Large intestine (tissue), 12 donors: Measurements from ENCODE around the gene MYH16. TPM values are rescaled to one million over a fixed set of nuclear protein-coding genes. Genes with fewer than 3 reads are reported as not detected.
"Not testable (repeated sequence)": the region's sequence is repeated elsewhere in the genome, so short reads cannot be mapped to it uniquely, and the experiment has no call there.

Source experiments
- DNase-seq, 2 donors: peaks; one replicate each; pipeline versions ENCODE4 v3.0.0 to v3.0.0-alpha.2; 2013
- H3K27ac ChIP-seq: one replicate; pipeline ENCODE4 v1.5.1; 2013; ENCODE audit warnings: low read length
- H3K27me3 ChIP-seq: 2 replicates; pipeline ENCODE4 v1.6.1; 2013; ENCODE audit warnings: low read length; ENCODE audit not compliant: control insufficient read depth, insufficient read depth
- H3K36me3 ChIP-seq: 2 replicates; pipeline ENCODE4 v1.6.1; 2013; ENCODE audit warnings: low read length; ENCODE audit not compliant: control insufficient read depth, insufficient read depth
- H3K4me1 ChIP-seq: one replicate; pipeline ENCODE4 v1.6.1; 2013; ENCODE audit warnings: low read length; ENCODE audit not compliant: control insufficient read depth, insufficient read depth
- H3K4me3 ChIP-seq: one replicate; pipeline ENCODE4 v1.5.1; 2013; ENCODE audit warnings: low read length
- H3K9me3 ChIP-seq: one replicate; pipeline ENCODE4 v1.6.1; 2013; ENCODE audit warnings: mild to moderate bottlenecking, low read depth, low read length, moderate library complexity; ENCODE audit not compliant: control insufficient read depth
- WGBS: methylation state at CpG from one replicate; pipeline ENCODE4 v1.1.5; 2013; ENCODE audit warnings: low lambda C conversion rate; ENCODE audit not compliant: insufficient coverage; 5-methylcytosine and 5-hydroxymethylcytosine counted together
- long read RNA-seq, 11 donors: transcript quantifications; one replicate each; lab custom pipeline, GENCODE V29; 2026
- polyA plus RNA-seq: library from polyadenylated mRNA; unstranded; fragments of 120-200 nt; gene quantifications from one replicate; pipeline ENCODE4 v1.2.1, GENCODE V29; 2013

MYH16 gene
- 0.01 TPM for polyA plus RNA-seq
- long read RNA-seq, donor 1, result 0 reads
- long read RNA-seq, donor 2, result 0 reads
- long read RNA-seq, donor 3, result 0 reads
- long read RNA-seq, donor 4, result 0 reads
- long read RNA-seq, donor 5, result 0 reads
- long read RNA-seq, donor 6, result 0 reads
- long read RNA-seq, donor 7, result 0 reads
- long read RNA-seq, donor 8, result 0 reads
- long read RNA-seq, donor 9, result 0 reads
- long read RNA-seq, donor 10, result 0 reads
- long read RNA-seq, donor 11, result 0 reads

GRCh38 chr7:99272476-99273045 is at the start of gene MYH16:
TSS of gene MYH16 (plus strand) at chr7:99272839.
- Histone ChIP-seq H3K27me3 (no peaks in the 10 kb centered on the region), H3K4me1 (peaks cover 5% of the 10 kb centered on the region), H3K36me3 (no peaks in the 10 kb centered on the region), H3K9me3 (no peaks in the 10 kb centered on the region), H3K27ac (no peak within 1 kb of the TSS), H3K4me3 (no peak within 1 kb of the TSS)
- no CpG with 5 or more reads among the region's 2 CpGs for WGBS
- DNase-seq, result no peak

- 100% methylated on average over 1 of the region's 15 CpGs for WGBS
- not testable (repeated sequence) for H3K9me3 ChIP-seq, H3K27me3 ChIP-seq, H3K4me3 ChIP-seq, H3K36me3 ChIP-seq, H3K4me1 ChIP-seq, H3K27ac ChIP-seq
- DNase-seq, result peak; percentile 37 to 78
Measured at GRCh38 chr7:99224263-99224898, 48.3 kb upstream of the MYH16 start.

- WGBS, result 94% methylated on average over 1 of the region's 2 CpGs
- Histone ChIP-seq H3K4me3 (no peak overlapping the region), H3K9me3 (no peaks in the 10 kb centered on the region), H3K27ac (no peak overlapping the region), H3K36me3 (no peaks in the 10 kb centered on the region), H3K27me3 (no peaks in the 10 kb centered on the region), H3K4me1 (no peaks in the 10 kb centered on the region)
- DNase-seq, result no peak
Measured at GRCh38 chr7:99224899-99225265, 47.8 kb upstream of the MYH16 start.

GRCh38 chr7:99229234-99229633 is 43.4 kb upstream of the MYH16 start:
- H3K9me3 ChIP-seq, result no peaks in the 10 kb centered on the region
- H3K27me3 ChIP-seq, result no peaks in the 10 kb centered on the region
- H3K4me3 ChIP-seq, result no peak overlapping the region
- H3K36me3 ChIP-seq, result no peaks in the 10 kb centered on the region
- no peak overlapping the region for H3K27ac ChIP-seq
- 96% methylated on average over 3 of the region's 4 CpGs for WGBS
- no peaks in the 10 kb centered on the region for H3K4me1 ChIP-seq
- DNase-seq, result no peak

- 100% methylated on average over 1 of the region's 9 CpGs for WGBS
- no peak overlapping the region for H3K27ac ChIP-seq
- H3K27me3 ChIP-seq, result no peaks in the 10 kb centered on the region
- no peaks in the 10 kb centered on the region for H3K4me1 ChIP-seq
- no peaks in the 10 kb centered on the region for H3K9me3 ChIP-seq
- no peak for DNase-seq
- H3K4me3 ChIP-seq, result no peak overlapping the region
- H3K36me3 ChIP-seq, result no peaks in the 10 kb centered on the region
Measured at GRCh38 chr7:99232082-99232770, 40.4 kb upstream of the MYH16 start.

GRCh38 chr7:99232955-99233354 is 39.7 kb upstream of the MYH16 start:
- WGBS, result no CpG with 5 or more reads among the region's 4 CpGs
- not testable (repeated sequence) for H3K36me3 ChIP-seq, H3K4me1 ChIP-seq, H3K4me3 ChIP-seq, H3K27ac ChIP-seq, DNase-seq, H3K27me3 ChIP-seq, H3K9me3 ChIP-seq

GRCh38 chr7:99234185-99234584 is 38.5 kb upstream of the MYH16 start:
- Histone ChIP-seq H3K9me3 (no peaks in the 10 kb centered on the region), H3K27ac (no peak overlapping the region), H3K4me3 (no peak overlapping the region), H3K4me1 (no peaks in the 10 kb centered on the region), H3K27me3 (no peaks in the 10 kb centered on the region), H3K36me3 (no peaks in the 10 kb centered on the region)
- WGBS, result no CpG with 5 or more reads among the region's 9 CpGs
- DNase-seq, result no peak

- Histone ChIP-seq H3K27me3 (no peaks in the 10 kb centered on the region), H3K27ac (no peak overlapping the region), H3K4me3 (no peak overlapping the region), H3K36me3 (no peaks in the 10 kb centered on the region), H3K4me1 (no peaks in the 10 kb centered on the region), H3K9me3 (no peaks in the 10 kb centered on the region)
- no CpG with 5 or more reads among the region's 12 CpGs for WGBS
- no peak for DNase-seq
Measured at GRCh38 chr7:99235925-99236324, 36.7 kb upstream of the MYH16 start.

- H3K9me3 ChIP-seq, H3K4me1 ChIP-seq, DNase-seq, H3K4me3 ChIP-seq, H3K27ac ChIP-seq, H3K27me3 ChIP-seq, H3K36me3 ChIP-seq: not testable (repeated sequence)
- WGBS, result no CpG with 5 or more reads among the region's 1 CpG
Measured at GRCh38 chr7:99237876-99238275, 34.8 kb upstream of the MYH16 start.

- H3K9me3 ChIP-seq, result no peaks in the 10 kb centered on the region
- H3K4me3 ChIP-seq, result no peak overlapping the region
- no CpG with 5 or more reads among the region's 15 CpGs for WGBS
- H3K4me1 ChIP-seq, result no peaks in the 10 kb centered on the region
- no peaks in the 10 kb centered on the region for H3K36me3 ChIP-seq
- DNase-seq, result no peak
- no peaks in the 10 kb centered on the region for H3K27me3 ChIP-seq
- no peak overlapping the region for H3K27ac ChIP-seq
Measured at GRCh38 chr7:99238558-99239341, 33.9 kb upstream of the MYH16 start.
